Upper lobe of left lung (tissue), 4 donors: ENCODE results near the gene SNAI1.
"Not testable (repeated sequence)": the region's sequence is repeated elsewhere in the genome, so short reads cannot be mapped to it uniquely, and the experiment has no call there.

ENCODE experiments used
- EP300 ChIP-seq, 4 donors: sonication (generic); formaldehyde crosslinking; IDR thresholded peaks; one replicate each; pipeline ENCODE4 v1.5.1; 2017; ENCODE audit warnings: antibody characterized with exemption in 4 of 4, control low read depth in 2 of 4
- POLR2A ChIP-seq, 4 donors: fragments of 450-650 bp; IDR thresholded peaks; one replicate each; pipeline ENCODE4 v1.5.1; 2016 to 2017; ENCODE audit warnings: antibody characterized with exemption in 4 of 4, mild to moderate bottlenecking in 2 of 4
- POLR2AphosphoS5 ChIP-seq, 2 donors: sonication (generic); formaldehyde crosslinking; IDR thresholded peaks; one replicate each; pipeline ENCODE4 v1.5.1; 2017; ENCODE audit warnings: antibody characterized with exemption in 2 of 2
- TF ChIP-seq, protein P1 (sequence below), 6 experiments: fragments of 450-650 bp in 4 of 6; fragments of 200-600 bp in 2 of 6; sonication (generic) in 2 of 6; IDR thresholded peaks; one replicate each; pipeline ENCODE4 v1.5.1; 2016 to 2019; ENCODE audit warnings: antibody characterized with exemption in 6 of 6

DNA sequence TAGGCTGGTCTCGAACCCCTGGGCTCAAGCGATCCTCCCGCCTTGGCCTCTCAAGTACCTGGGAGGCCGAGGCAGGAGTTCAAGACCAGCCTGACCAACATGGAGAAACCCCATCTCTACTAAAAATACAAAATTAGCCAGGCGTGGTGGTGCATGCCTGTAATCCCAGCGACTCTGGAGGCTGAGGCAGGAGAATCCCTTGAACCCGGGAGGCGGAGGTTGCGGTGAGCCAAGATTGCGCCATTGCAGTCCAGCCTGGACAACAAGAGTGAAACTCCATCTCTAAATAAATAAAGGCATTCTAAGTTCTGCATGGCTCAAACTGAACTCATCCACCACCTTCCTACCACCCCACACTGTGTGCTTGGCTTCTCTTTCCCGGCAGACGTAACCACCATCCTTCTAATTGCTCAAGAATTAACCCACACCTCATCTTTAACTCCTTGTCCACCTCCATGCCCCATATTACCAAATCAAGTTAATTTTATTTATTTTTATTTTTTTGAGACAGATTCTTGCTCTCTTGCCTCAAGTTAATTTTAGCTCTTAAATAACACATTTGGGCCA, 26.9 kb upstream of the SNAI1 start:
- TF ChIP-seq, protein P1, sequence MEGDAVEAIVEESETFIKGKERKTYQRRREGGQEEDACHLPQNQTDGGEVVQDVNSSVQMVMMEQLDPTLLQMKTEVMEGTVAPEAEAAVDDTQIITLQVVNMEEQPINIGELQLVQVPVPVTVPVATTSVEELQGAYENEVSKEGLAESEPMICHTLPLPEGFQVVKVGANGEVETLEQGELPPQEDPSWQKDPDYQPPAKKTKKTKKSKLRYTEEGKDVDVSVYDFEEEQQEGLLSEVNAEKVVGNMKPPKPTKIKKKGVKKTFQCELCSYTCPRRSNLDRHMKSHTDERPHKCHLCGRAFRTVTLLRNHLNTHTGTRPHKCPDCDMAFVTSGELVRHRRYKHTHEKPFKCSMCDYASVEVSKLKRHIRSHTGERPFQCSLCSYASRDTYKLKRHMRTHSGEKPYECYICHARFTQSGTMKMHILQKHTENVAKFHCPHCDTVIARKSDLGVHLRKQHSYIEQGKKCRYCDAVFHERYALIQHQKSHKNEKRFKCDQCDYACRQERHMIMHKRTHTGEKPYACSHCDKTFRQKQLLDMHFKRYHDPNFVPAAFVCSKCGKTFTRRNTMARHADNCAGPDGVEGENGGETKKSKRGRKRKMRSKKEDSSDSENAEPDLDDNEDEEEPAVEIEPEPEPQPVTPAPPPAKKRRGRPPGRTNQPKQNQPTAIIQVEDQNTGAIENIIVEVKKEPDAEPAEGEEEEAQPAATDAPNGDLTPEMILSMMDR (IDR thresholded peaks at IDR 0.05): not testable (repeated sequence)
- not testable (repeated sequence) for TF ChIP-seq POLR2A, EP300, POLR2AphosphoS5 (IDR thresholded peaks at IDR 0.05)
